K562 (cell line): ENCODE data around the gene YJU2. TPM values are rescaled to one million over a fixed set of nuclear protein-coding genes. Genes with fewer than 3 reads are reported as not detected.

ENCODE experiments used
- ARID3A ChIP-seq: IDR thresholded peaks from 2 replicates; pipeline ENCODE4 v1.6.1; 2012; ENCODE audit warnings: low read depth, low read length, improper control_type of control experiment, borderline replicate concordance
- ESRRA ChIP-seq: fragments of 450-650 bp; IDR thresholded peaks from 2 replicates; pipeline ENCODE4 v1.6.1; 2014; ENCODE audit warnings: low read depth, mild to moderate bottlenecking, moderate library complexity, borderline replicate concordance
- GABPA ChIP-seq: fragments of 200-800 bp; sonication (Bioruptor generic); conservative IDR thresholded peaks from 2 replicates; pipeline ENCODE4 v1.6.1; 2016; ENCODE audit warnings: low read depth, missing genetic modification characterization, missing compliant biosample characterization
- MAX ChIP-seq: sonication (generic); formaldehyde crosslinking; IDR thresholded peaks from 2 replicates; pipeline ENCODE4 v1.9.0; 2022; ENCODE audit warnings: mild to moderate bottlenecking, missing genetic modification reagents
- NR2C1 ChIP-seq, 2 experiments: fragments of 450-650 bp; IDR thresholded peaks; 2 replicates each; pipeline ENCODE4 v1.6.1; 2017; ENCODE audit warnings: mild to moderate bottlenecking in 2 of 2, antibody characterized with exemption in 1 of 2, inconsistent platforms in 1 of 2, missing compliant biosample characterization in 1 of 2, missing genetic modification characterization in 1 of 2
- NRF1 ChIP-seq, 2 experiments: fragments of 450-650 bp; IDR thresholded peaks in 1 of 2; conservative IDR thresholded peaks in 1 of 2; 2 replicates each; pipeline ENCODE4 v1.6.1; 2014; ENCODE audit warnings: mild to moderate bottlenecking in 2 of 2
- POLR2B ChIP-seq: fragments of 450-650 bp; IDR thresholded peaks from 2 replicates; pipeline ENCODE4 v1.6.1; 2018; ENCODE audit warnings: low read depth; ENCODE audit not compliant: partially characterized antibody
- POLR2G ChIP-seq: fragments of 200-400 bp; formaldehyde crosslinking; IDR thresholded peaks from 2 replicates; pipeline ENCODE4 v1.6.1; 2017; ENCODE audit warnings: low read depth, mild to moderate bottlenecking, antibody characterized with exemption, low read length, moderate library complexity
- SMARCE1 ChIP-seq: fragments of 450-650 bp; IDR thresholded peaks from 2 replicates; pipeline ENCODE4 v1.7.1; 2016; ENCODE audit warnings: mild to moderate bottlenecking
- TAF1 ChIP-seq: IDR thresholded peaks from 2 replicates; pipeline ENCODE4 v1.6.1; 2011; ENCODE audit warnings: mild to moderate bottlenecking, low read length, moderate library complexity; ENCODE audit not compliant: insufficient read depth, control insufficient read depth, severe bottlenecking; ENCODE audit errors: extremely low read depth
- TARDBP ChIP-seq: fragments of 450-650 bp; IDR thresholded peaks from 2 replicates; pipeline ENCODE4 v1.6.1; 2016
- TBP ChIP-seq: optimal IDR thresholded peaks from 2 replicates; pipeline ENCODE3; 2011; ENCODE audit warnings: low read depth, low read length, improper control_type of control experiment
- TFAM ChIP-seq: fragments of 250-450 bp; sonication (Bioruptor Pico); conservative IDR thresholded peaks from 2 replicates; pipeline ENCODE4 v1.5.0; 2021; ENCODE audit warnings: mild to moderate bottlenecking, moderate library complexity
- ZBTB7A ChIP-seq: IDR thresholded peaks from 2 replicates; pipeline ENCODE4 v1.6.1; 2011; ENCODE audit warnings: low read depth, mild to moderate bottlenecking, low read length, moderate library complexity, borderline replicate concordance; ENCODE audit not compliant: control insufficient read depth
- ZFX ChIP-seq: sonication (generic); formaldehyde crosslinking; IDR thresholded peaks from 2 replicates; pipeline ENCODE4 v1.8.0; 2022; ENCODE audit warnings: mild to moderate bottlenecking, missing genetic modification reagents, moderate library complexity
- polyA plus RNA-seq, 8 experiments: library from polyadenylated mRNA; depleted of rRNA in 4 of 8; stranded (reverse) in 5 of 8; unstranded in 3 of 8; fragments of >200 nt; fragmentation: Nextera tagmentation in 2 of 8; fragmentation: Illumina TruSeq in 1 of 8; extraction: Ambion mirVana in 2 of 8; extraction: Trizol in 1 of 8; gene quantifications; 2 replicates each; pipeline versions ENCODE4 v1.2.1 to v1.2.3, GENCODE V29; 2011 to 2014; ENCODE audit warnings: inconsistent platforms in 1 of 8, missing spikeins in 1 of 8
- total RNA-seq, 7 experiments: library from RNA; depleted of rRNA in 6 of 7; stranded (reverse); fragments of >200 nt in 6 of 7; fragmentation: Illumina TruSeq in 2 of 7; extraction: Trizol in 2 of 7; gene quantifications; 2 replicates each; pipeline versions ENCODE4 v1.2.1 to v1.2.3, GENCODE V29; 2011 to 2021; ENCODE audit warnings: low replicate concordance in 1 of 7
- TF ChIP-seq, protein P1 (sequence below): sonication (generic); formaldehyde crosslinking; IDR thresholded peaks from 2 replicates; pipeline ENCODE4 v1.8.0; 2022; ENCODE audit warnings: missing genetic modification reagents, mild to moderate bottlenecking, moderate library complexity, borderline replicate concordance
- TF ChIP-seq, protein P2 (sequence below), 2 experiments: fragments of 450-650 bp; IDR thresholded peaks; 2 replicates each; pipeline ENCODE4 v1.6.1; 2018; ENCODE audit warnings: mild to moderate bottlenecking in 2 of 2, low read depth in 1 of 2; ENCODE audit not compliant: partially characterized antibody in 2 of 2
- TF ChIP-seq, protein P3 (sequence below): fragments of 450-650 bp; IDR thresholded peaks from 2 replicates; pipeline ENCODE4 v1.6.1; 2016

The YJU2 gene
- total and polyA plus RNA-seq, 9 of the 15 experiments (the other 6 are each of a cell fraction or from before 2014, with no cell fraction given) = 0.41 to 34.9 (median 19.3) TPM

DNA sequence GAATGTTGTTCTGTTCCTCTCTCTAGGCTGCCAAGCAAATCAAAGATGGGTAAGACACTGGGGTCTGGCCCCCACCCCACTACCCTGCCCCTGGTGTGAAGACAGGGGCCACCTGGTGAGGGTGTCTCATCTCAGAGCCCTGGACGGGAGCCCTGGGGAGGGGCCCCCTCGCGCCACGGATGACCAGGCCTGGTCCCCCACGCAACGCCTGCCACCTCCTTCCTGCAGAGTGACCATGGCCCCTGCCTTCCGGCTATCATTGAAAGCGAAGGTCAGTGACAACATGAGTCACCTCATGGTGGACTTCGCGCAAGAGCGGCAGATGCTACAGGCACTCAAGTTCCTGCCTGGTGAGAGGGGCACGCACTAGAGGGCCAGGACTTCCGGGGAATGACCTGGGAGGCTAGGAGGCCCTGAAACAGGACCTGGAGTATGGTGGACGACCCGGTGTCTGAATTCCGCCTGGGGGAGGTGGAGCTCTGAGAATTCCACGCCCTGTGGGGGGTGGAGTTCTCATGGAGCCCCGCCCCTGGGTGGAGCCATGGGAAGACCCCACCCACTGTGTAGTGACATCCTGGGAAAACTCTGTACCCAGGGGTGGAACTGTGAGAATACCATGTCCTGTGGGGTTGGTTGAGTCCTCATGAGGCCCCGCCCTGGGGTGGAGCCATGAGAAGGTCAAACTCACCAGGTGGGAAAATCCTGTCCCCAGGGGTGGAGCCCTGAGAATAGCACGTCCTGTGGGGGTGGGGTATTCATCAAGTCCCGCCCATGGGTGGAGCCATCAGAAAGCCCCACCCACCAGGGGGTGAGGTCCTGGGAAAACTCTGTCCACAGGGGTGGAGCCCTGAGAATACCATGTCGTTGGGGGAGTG is 63.6 kb downstream of the YJU2 start (continued):
- TF ChIP-seq MAX (peak; percentile 77), TBP (peak; percentile 58), POLR2B (peak; percentile 84), ARID3A (no peak), SMARCE1 (peak; percentile 59), NRF1 (conservative IDR thresholded peaks at IDR 0.05 in 1 of 2, IDR thresholded peaks at IDR 0.05 in 1 of 2) (peak; percentile 61 to 67), TFAM (no peak), ESRRA (peak; percentile 79), ZBTB7A (peak; percentile 51; the same call in 1 of the 2 replicates), ZFX (CRISPR knock-in tag) (peak; percentile 70), TAF1 (peak; percentile 77), POLR2G (peak; percentile 79), NR2C1 (IDR thresholded peaks at IDR 0.05) (0 out of 2 replicates have a peak, but pooled peaks have one; percentile 37), NR2C1 (tag; IDR thresholded peaks at IDR 0.05) (peak; percentile 51), TARDBP (no peak), GABPA (tag) (peak; percentile 65)
- TF ChIP-seq, protein P1, sequence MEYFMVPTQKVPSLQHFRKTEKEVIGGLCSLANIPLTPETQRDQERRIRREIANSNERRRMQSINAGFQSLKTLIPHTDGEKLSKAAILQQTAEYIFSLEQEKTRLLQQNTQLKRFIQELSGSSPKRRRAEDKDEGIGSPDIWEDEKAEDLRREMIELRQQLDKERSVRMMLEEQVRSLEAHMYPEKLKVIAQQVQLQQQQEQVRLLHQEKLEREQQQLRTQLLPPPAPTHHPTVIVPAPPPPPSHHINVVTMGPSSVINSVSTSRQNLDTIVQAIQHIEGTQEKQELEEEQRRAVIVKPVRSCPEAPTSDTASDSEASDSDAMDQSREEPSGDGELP (CRISPR knock-in tag) = peak; percentile 69; the same call in 1 of the 2 replicates
- TF ChIP-seq, protein P2, sequence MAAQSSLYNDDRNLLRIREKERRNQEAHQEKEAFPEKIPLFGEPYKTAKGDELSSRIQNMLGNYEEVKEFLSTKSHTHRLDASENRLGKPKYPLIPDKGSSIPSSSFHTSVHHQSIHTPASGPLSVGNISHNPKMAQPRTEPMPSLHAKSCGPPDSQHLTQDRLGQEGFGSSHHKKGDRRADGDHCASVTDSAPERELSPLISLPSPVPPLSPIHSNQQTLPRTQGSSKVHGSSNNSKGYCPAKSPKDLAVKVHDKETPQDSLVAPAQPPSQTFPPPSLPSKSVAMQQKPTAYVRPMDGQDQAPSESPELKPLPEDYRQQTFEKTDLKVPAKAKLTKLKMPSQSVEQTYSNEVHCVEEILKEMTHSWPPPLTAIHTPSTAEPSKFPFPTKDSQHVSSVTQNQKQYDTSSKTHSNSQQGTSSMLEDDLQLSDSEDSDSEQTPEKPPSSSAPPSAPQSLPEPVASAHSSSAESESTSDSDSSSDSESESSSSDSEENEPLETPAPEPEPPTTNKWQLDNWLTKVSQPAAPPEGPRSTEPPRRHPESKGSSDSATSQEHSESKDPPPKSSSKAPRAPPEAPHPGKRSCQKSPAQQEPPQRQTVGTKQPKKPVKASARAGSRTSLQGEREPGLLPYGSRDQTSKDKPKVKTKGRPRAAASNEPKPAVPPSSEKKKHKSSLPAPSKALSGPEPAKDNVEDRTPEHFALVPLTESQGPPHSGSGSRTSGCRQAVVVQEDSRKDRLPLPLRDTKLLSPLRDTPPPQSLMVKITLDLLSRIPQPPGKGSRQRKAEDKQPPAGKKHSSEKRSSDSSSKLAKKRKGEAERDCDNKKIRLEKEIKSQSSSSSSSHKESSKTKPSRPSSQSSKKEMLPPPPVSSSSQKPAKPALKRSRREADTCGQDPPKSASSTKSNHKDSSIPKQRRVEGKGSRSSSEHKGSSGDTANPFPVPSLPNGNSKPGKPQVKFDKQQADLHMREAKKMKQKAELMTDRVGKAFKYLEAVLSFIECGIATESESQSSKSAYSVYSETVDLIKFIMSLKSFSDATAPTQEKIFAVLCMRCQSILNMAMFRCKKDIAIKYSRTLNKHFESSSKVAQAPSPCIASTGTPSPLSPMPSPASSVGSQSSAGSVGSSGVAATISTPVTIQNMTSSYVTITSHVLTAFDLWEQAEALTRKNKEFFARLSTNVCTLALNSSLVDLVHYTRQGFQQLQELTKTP (IDR thresholded peaks at IDR 0.05; ENCODE audit: low read depth in 1 of 2, partially characterized antibody in 2 of 2) = no peak
- TF ChIP-seq, protein P3, sequence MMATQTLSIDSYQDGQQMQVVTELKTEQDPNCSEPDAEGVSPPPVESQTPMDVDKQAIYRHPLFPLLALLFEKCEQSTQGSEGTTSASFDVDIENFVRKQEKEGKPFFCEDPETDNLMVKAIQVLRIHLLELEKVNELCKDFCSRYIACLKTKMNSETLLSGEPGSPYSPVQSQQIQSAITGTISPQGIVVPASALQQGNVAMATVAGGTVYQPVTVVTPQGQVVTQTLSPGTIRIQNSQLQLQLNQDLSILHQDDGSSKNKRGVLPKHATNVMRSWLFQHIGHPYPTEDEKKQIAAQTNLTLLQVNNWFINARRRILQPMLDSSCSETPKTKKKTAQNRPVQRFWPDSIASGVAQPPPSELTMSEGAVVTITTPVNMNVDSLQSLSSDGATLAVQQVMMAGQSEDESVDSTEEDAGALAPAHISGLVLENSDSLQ = peak; percentile 46
